K562 (cell line): ENCODE data around the gene LNPEP. TPM values are rescaled to one million over a fixed set of nuclear protein-coding genes. Genes with fewer than 3 reads are reported as not detected.
A peak's percentile ranks its signal among the peaks of the same experiment; 100 is the strongest.

Experiments used
- ATAC-seq: fragments of 200-7000 bp; cut with Tn5 transposase; 3 replicates; pipeline ENCODE4 v1.9.1; 2020; ENCODE audit warnings: moderate library complexity
- BruUV-seq: library from RNA; stranded (reverse); fragments of 400-500 nt; replicated peaks from 2 replicates; lab custom pipeline; 2021; lab: Mats Ljungman, UMichigan
- CTCF ChIA-PET: fragments of 300-600 bp; formaldehyde crosslinking; extraction: SDS; loops from one replicate; lab custom pipeline; 2021; ENCODE audit warnings: low intra/inter-chr PET ratio; lab: Yijun Ruan, JAX
- POLR2A ChIA-PET: fragments of 300-600, 350-650 bp; sonication (Branson Sonifier 250); formaldehyde crosslinking; extraction: SDS; loops from one replicate; lab custom pipeline; 2021; ENCODE audit warnings: antibody characterized with exemption, inconsistent platforms; lab: Yijun Ruan, JAX
- DNase-seq, 4 experiments: peaks; one replicate each; pipeline versions ENCODE4 v3.0.0 to v3.0.0-alpha.2; 2011 to 2018; ENCODE audit warnings: low spot score in 3 of 4, mixed read lengths in 3 of 4; ENCODE audit errors: extremely low read depth in 1 of 4
- FAIRE-seq: peaks from 2 replicates; lab custom pipeline; 2011; peaks lifted over from hg19 to GRCh38; lab: Jason Lieb, UNC
- H2AFZ ChIP-seq: 2 replicates; pipeline ENCODE4 v1.6.0; 2011; ENCODE audit warnings: low read depth, low read length, control low read depth, inconsistent platforms
- H3K27ac ChIP-seq: fragments of 200-600 bp; 3 replicates; pipeline ENCODE4 v1.8.0; 2011; ENCODE audit warnings: low read depth, mild to moderate bottlenecking, control low read depth, inconsistent platforms, low read length, moderate library complexity, mixed read lengths; ENCODE audit errors: extremely low read depth
- H3K27me3 ChIP-seq, 2 experiments: fragments of 300-600 bp in 1 of 2; 2 replicates in 1 of 2; 3 replicates in 1 of 2; pipeline versions ENCODE4 v1.6.0 to v1.8.0; 2011; ENCODE audit warnings: inconsistent platforms in 2 of 2, low read length in 2 of 2, mild to moderate bottlenecking in 1 of 2, mixed read lengths in 1 of 2, moderate library complexity in 1 of 2; ENCODE audit not compliant: control insufficient read depth in 2 of 2, insufficient read depth in 2 of 2
- H3K36me3 ChIP-seq: fragments of 300-600 bp; 3 replicates; pipeline ENCODE4 v1.8.0; 2011; ENCODE audit warnings: mild to moderate bottlenecking, low read length, inconsistent platforms; ENCODE audit not compliant: control insufficient read depth, insufficient read depth
- H3K4me1 ChIP-seq, 2 experiments: fragments of 200-600 bp in 1 of 2; replicated peaks in 1 of 2; 2 replicates in 1 of 2; 3 replicates in 1 of 2; pipeline versions ENCODE4 v1.5.1 to v1.8.0; 2011; ENCODE audit warnings: inconsistent platforms in 2 of 2, low read length in 2 of 2, mild to moderate bottlenecking in 1 of 2, mixed read lengths in 1 of 2, moderate library complexity in 1 of 2; ENCODE audit not compliant: control insufficient read depth in 2 of 2, insufficient read depth in 2 of 2
- H3K4me2 ChIP-seq: 2 replicates; pipeline ENCODE4 v1.6.1; 2011; ENCODE audit warnings: low read length, control low read depth, inconsistent platforms, mixed read lengths; ENCODE audit not compliant: insufficient read depth
- H3K4me3 ChIP-seq: fragments of 200-600 bp; sonication (generic), shearing (Covaris generic); 2 replicates; pipeline ENCODE4 v1.5.1; 2016; ENCODE audit warnings: control low read depth, inconsistent platforms
- H3K79me2 ChIP-seq: fragments of 200-600 bp; 3 replicates; pipeline ENCODE4 v1.8.0; 2011; ENCODE audit warnings: low read length, inconsistent platforms; ENCODE audit not compliant: control insufficient read depth, insufficient read depth
- H3K9ac ChIP-seq, 2 experiments: 2 replicates each; pipeline versions ENCODE4 v1.6.0 to v1.6.1; 2011; ENCODE audit warnings: low read depth in 2 of 2, low read length in 2 of 2, control low read depth in 1 of 2, inconsistent platforms in 1 of 2, mild to moderate bottlenecking in 1 of 2, mixed read lengths in 1 of 2; ENCODE audit not compliant: insufficient read depth in 1 of 2
- H3K9me1 ChIP-seq: one replicate; pipeline ENCODE4 v1.6.0; 2011; ENCODE audit warnings: inconsistent platforms, mild to moderate bottlenecking, low read length, moderate library complexity; ENCODE audit not compliant: control insufficient read depth, insufficient read depth
- H3K9me3 ChIP-seq: replicated peaks from 2 replicates; pipeline ENCODE4 v1.5.1; 2011; ENCODE audit warnings: low read depth, low read length, inconsistent platforms; ENCODE audit not compliant: control insufficient read depth, insufficient read depth
- H4K20me1 ChIP-seq: replicated peaks from 2 replicates; pipeline ENCODE4 v1.6.1; 2011; ENCODE audit warnings: low read length, inconsistent platforms, mixed read lengths; ENCODE audit not compliant: control insufficient read depth, insufficient read depth
- CREB1 ChIP-seq, 2 experiments: sonication (generic) in 1 of 2; formaldehyde crosslinking in 1 of 2; IDR thresholded peaks; 2 replicates each; pipeline versions ENCODE4 v1.6.1 to v1.8.0; 2012 to 2022; ENCODE audit warnings: inconsistent platforms in 1 of 2, mild to moderate bottlenecking in 1 of 2, missing genetic modification reagents in 1 of 2, moderate library complexity in 1 of 2
- FOXK2 ChIP-seq, 2 experiments: fragments of 450-650 bp; IDR thresholded peaks in 1 of 2; conservative IDR thresholded peaks in 1 of 2; 2 replicates each; pipeline ENCODE4 v1.6.1; 2016; ENCODE audit warnings: low read depth in 2 of 2, mild to moderate bottlenecking in 1 of 2
- GABPA ChIP-seq: fragments of 200-800 bp; sonication (Bioruptor generic); conservative IDR thresholded peaks from 2 replicates; pipeline ENCODE4 v1.6.1; 2016; ENCODE audit warnings: low read depth, missing genetic modification characterization, missing compliant biosample characterization
- HMBOX1 ChIP-seq: sonication (generic); IDR thresholded peaks from 2 replicates; pipeline ENCODE4 v1.6.1; 2016
- RFX7 ChIP-seq: fragments of 250-450 bp; sonication (Bioruptor Pico); IDR thresholded peaks from 2 replicates; pipeline ENCODE4 v1.5.1; 2021; ENCODE audit warnings: mild to moderate bottlenecking
- SRSF7 ChIP-seq: fragments of 200-400 bp; formaldehyde crosslinking; optimal IDR thresholded peaks from 2 replicates; pipeline ENCODE3; 2017; ENCODE audit warnings: mild to moderate bottlenecking, low read depth, low read length
- SUPT5H ChIP-seq: fragments of 450-650 bp; IDR thresholded peaks from 2 replicates; pipeline ENCODE4 v1.6.1; 2016
- TAF9B ChIP-seq: fragments of 450-650 bp; IDR thresholded peaks from 2 replicates; pipeline ENCODE4 v1.6.1; 2018; ENCODE audit warnings: mild to moderate bottlenecking; ENCODE audit not compliant: partially characterized antibody
- ZBTB33 ChIP-seq: sonication (generic); formaldehyde crosslinking; IDR thresholded peaks from 2 replicates; pipeline ENCODE4 v1.8.1; 2023; ENCODE audit warnings: mild to moderate bottlenecking, missing genetic modification reagents
- ZNF143 ChIP-seq: sonication (generic); formaldehyde crosslinking; IDR thresholded peaks from 2 replicates; pipeline ENCODE4 v1.9.0; 2022; ENCODE audit warnings: mild to moderate bottlenecking, missing genetic modification reagents
- WGBS: fragments of 100-300 bp; shearing (Covaris generic); methylation state at CpG from one replicate; pipeline ENCODE4 v1.1.6; 2016; ENCODE audit warnings: low coverage, mixed read lengths; ENCODE audit not compliant: insufficient coverage; ENCODE audit errors: missing lambda C conversion rate; 5-methylcytosine and 5-hydroxymethylcytosine counted together
- in situ Hi-C: fragments of 300-500 bp; cut with MboI; formaldehyde crosslinking; loops from 4 replicates; pipeline ENCODE4 v1.15.0; 2018; ENCODE audit warnings: inconsistent platforms, mixed read lengths
- intact Hi-C: fragments of 100-400 bp; cut with micrococcal nuclease; formaldehyde crosslinking; loops from 2 replicates; pipeline ENCODE4 v1.14.2; 2022
- polyA plus RNA-seq, 8 experiments: library from polyadenylated mRNA; depleted of rRNA in 4 of 8; stranded (reverse) in 5 of 8; unstranded in 3 of 8; fragments of >200 nt; fragmentation: Nextera tagmentation in 2 of 8; fragmentation: Illumina TruSeq in 1 of 8; extraction: Ambion mirVana in 2 of 8; extraction: Trizol in 1 of 8; gene quantifications; 2 replicates each; pipeline versions ENCODE4 v1.2.1 to v1.2.3, GENCODE V29; 2011 to 2014; ENCODE audit warnings: inconsistent platforms in 1 of 8, missing spikeins in 1 of 8
- total RNA-seq, 7 experiments: library from RNA; depleted of rRNA in 6 of 7; stranded (reverse); fragments of >200 nt in 6 of 7; fragmentation: Illumina TruSeq in 2 of 7; extraction: Trizol in 2 of 7; gene quantifications; 2 replicates each; pipeline versions ENCODE4 v1.2.1 to v1.2.3, GENCODE V29; 2011 to 2021; ENCODE audit warnings: low replicate concordance in 1 of 7

LNPEP gene
- total and polyA plus RNA-seq, 9 of the 15 experiments (the other 6 are each of a cell fraction or from before 2014, with no cell fraction given), result 2.6 to 27.9 (median 11.2) TPM

- ChIA-PET POLR2A (interaction anchor here (0.7 to 1.4 kb wide), 2 partner anchors 9 to 11 kb away, joined by 4 to 5 read pairs; no protein-coding TSS in a partner anchor), CTCF (no interaction called here)
- Histone ChIP-seq H3K27ac (no peak overlapping the region), H3K79me2 (peaks cover 48% of the 10 kb centered on the region), H2AFZ (no peak overlapping the region), H3K9me3 (no peaks in the 10 kb centered on the region), H4K20me1 (no peaks in the 10 kb centered on the region), H3K9me1 (no peaks in the 10 kb centered on the region), H3K9ac (no peak overlapping the region), H3K4me3 (no peak overlapping the region), H3K27me3 (no peaks in the 10 kb centered on the region), H3K36me3 (no peaks in the 10 kb centered on the region), H3K4me1 (peaks cover 0 to 5% of the 10 kb centered on the region in 2 experiments; a peak in 2 of 5 replicates), H3K4me2 (no peak overlapping the region)
- 33% methylated on average over 4 of the region's 4 CpGs for WGBS
- TF ChIP-seq CREB1 (IDR thresholded peaks at IDR 0.05), result no peak
- no peak for TF ChIP-seq CREB1 (CRISPR knock-in tag; IDR thresholded peaks at IDR 0.05)
- TF ChIP-seq HMBOX1, result peak; percentile 63
- no peak for DNase-seq
- intact Hi-C loops (no loop called here), in situ Hi-C loops (no loop called here)
- no TSS peak for BruUV-seq
- ATAC-seq, result peak; percentile 47
- peak; percentile 23 for FAIRE-seq
These were observed 21.6 kb downstream of the LNPEP start for GRCh38 chr5:96957254-96958049.

GRCh38 chr5:96958977-96959376 is 23.1 kb downstream of the LNPEP start:
- ChIA-PET POLR2A (interaction anchor here (1.2 kb wide), 1 partner anchor 46 kb away, joined by 3 read pairs; no protein-coding TSS in a partner anchor), CTCF (no interaction called here)
- in situ Hi-C loops, result no loop called here
- Histone ChIP-seq H3K9ac (no peak overlapping the region), H3K9me1 (no peaks in the 10 kb centered on the region), H2AFZ (no peak overlapping the region), H3K27me3 (no peaks in the 10 kb centered on the region), H4K20me1 (no peaks in the 10 kb centered on the region), H3K4me1 (peaks cover 0 to 14% of the 10 kb centered on the region in 2 experiments; a peak in 2 of 5 replicates), H3K4me3 (no peak overlapping the region), H3K79me2 (peaks cover 34% of the 10 kb centered on the region), H3K27ac (no peak overlapping the region), H3K9me3 (no peaks in the 10 kb centered on the region), H3K4me2 (no peak overlapping the region), H3K36me3 (no peaks in the 10 kb centered on the region)
- intact Hi-C loops, result no loop called here
- FAIRE-seq (no peak), ATAC-seq (no peak), DNase-seq (no peak)
- 67% methylated on average over 5 of the region's 5 CpGs for WGBS
- no TSS peak for BruUV-seq
- TF ChIP-seq ZBTB33 (CRISPR knock-in tag) (no peak), FOXK2 (conservative IDR thresholded peaks at IDR 0.05 in 1 of 2, IDR thresholded peaks at IDR 0.05 in 1 of 2; ENCODE audit: low read depth in 2 of 2) (no peak), ZNF143 (no peak), TAF9B (no peak), RFX7 (CRISPR knock-in tag) (no peak), GABPA (tag) (no peak), SUPT5H (no peak), SRSF7 (no peak)
